ENCODE results near the gene EEF1AKMT3.

DNA sequence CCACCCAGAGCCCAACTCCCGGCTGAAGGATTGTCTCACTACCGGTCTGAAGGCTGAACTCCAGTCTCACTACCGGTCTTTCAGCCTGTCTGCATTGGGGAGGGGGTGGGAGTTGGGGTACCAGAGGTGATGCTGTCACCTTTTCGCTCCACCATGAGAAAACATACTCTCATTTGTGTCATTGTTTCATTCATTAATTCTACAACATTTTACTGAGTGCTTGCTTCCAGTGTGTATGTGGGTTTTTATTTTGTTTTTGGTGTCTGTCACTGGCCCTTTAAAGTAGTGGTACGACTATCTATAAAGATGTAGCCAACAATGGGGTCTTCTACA lies 19.8 kb upstream of the EEF1AKMT3 start:
- TF ChIP-seq, protein P1, sequence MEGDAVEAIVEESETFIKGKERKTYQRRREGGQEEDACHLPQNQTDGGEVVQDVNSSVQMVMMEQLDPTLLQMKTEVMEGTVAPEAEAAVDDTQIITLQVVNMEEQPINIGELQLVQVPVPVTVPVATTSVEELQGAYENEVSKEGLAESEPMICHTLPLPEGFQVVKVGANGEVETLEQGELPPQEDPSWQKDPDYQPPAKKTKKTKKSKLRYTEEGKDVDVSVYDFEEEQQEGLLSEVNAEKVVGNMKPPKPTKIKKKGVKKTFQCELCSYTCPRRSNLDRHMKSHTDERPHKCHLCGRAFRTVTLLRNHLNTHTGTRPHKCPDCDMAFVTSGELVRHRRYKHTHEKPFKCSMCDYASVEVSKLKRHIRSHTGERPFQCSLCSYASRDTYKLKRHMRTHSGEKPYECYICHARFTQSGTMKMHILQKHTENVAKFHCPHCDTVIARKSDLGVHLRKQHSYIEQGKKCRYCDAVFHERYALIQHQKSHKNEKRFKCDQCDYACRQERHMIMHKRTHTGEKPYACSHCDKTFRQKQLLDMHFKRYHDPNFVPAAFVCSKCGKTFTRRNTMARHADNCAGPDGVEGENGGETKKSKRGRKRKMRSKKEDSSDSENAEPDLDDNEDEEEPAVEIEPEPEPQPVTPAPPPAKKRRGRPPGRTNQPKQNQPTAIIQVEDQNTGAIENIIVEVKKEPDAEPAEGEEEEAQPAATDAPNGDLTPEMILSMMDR (conservative IDR thresholded peaks at IDR 0.05; ENCODE audit: low read length): no peak
- TF ChIP-seq EZH2phosphoT487 (IDR thresholded peaks at IDR 0.05; ENCODE audit: borderline replicate concordance): no peak

All from Loucy (cell line).